SK-N-SH (cell line): ENCODE results near the gene ESCO1. TPM values are rescaled to one million over a fixed set of nuclear protein-coding genes. Genes with fewer than 3 reads are reported as not detected.

ENCODE experiments used
- CTCF ChIA-PET: fragments of 300-600, 350-600 bp; formaldehyde crosslinking; extraction: SDS; loops from one replicate; lab custom pipeline; 2021; lab: Yijun Ruan, JAX
- POLR2A ChIA-PET: fragments of 350-600 bp; sonication (Branson Sonifier 250); formaldehyde crosslinking; extraction: SDS; loops from one replicate; lab custom pipeline; 2020; ENCODE audit warnings: antibody characterized with exemption, inconsistent platforms; lab: Yijun Ruan, JAX
- DNase-seq: peaks from one replicate; pipeline ENCODE4 v3.0.0; 2012
- H2AFZ ChIP-seq: fragments of 200-600 bp; sonication (generic); 2 replicates; pipeline ENCODE4 v1.8.1; 2016; ENCODE audit warnings: antibody characterized with exemption, mild to moderate bottlenecking, low read depth
- H3F3A ChIP-seq: fragments of 200-600 bp; sonication (generic); replicated peaks from 2 replicates; pipeline ENCODE3; 2016; ENCODE audit warnings: antibody characterized with exemption, mild to moderate bottlenecking; ENCODE audit not compliant: insufficient read depth
- H3K27ac ChIP-seq, 2 experiments: fragments of 200-500 bp in 1 of 2; fragments of 200-600 bp in 1 of 2; sonication (Bioruptor generic) in 1 of 2; sonication (generic), shearing (Covaris generic) in 1 of 2; 2 replicates each; pipeline versions ENCODE4 v1.5.1 to v1.6.1; 2014 to 2016; ENCODE audit warnings: low read depth in 2 of 2, inconsistent platforms in 1 of 2, low read length in 1 of 2, mild to moderate bottlenecking in 1 of 2, mixed read lengths in 1 of 2
- H3K27me3 ChIP-seq: fragments of 200-600 bp; sonication (generic), shearing (Covaris generic); 2 replicates; pipeline ENCODE4 v1.6.1; 2016; ENCODE audit warnings: mixed run types; ENCODE audit not compliant: insufficient read depth
- H3K36me3 ChIP-seq, 2 experiments: fragments of 200-500 bp in 1 of 2; fragments of 200-600 bp in 1 of 2; sonication (Bioruptor generic) in 1 of 2; sonication (generic) in 1 of 2; replicated peaks in 1 of 2; 2 replicates each; pipeline versions ENCODE3 to v1.5.1; 2014 to 2016; ENCODE audit warnings: low read length in 1 of 2, mild to moderate bottlenecking in 1 of 2; ENCODE audit not compliant: insufficient read depth in 2 of 2, control insufficient read depth in 1 of 2
- H3K4me1 ChIP-seq, 2 experiments: fragments of 200-500 bp in 1 of 2; fragments of 200-600 bp in 1 of 2; sonication (Bioruptor generic) in 1 of 2; sonication (generic), shearing (Covaris generic) in 1 of 2; 2 replicates each; pipeline versions ENCODE4 v1.5.1 to v1.6.1; 2014 to 2016; ENCODE audit warnings: low read depth in 1 of 2, low read length in 1 of 2, mixed run types in 1 of 2; ENCODE audit not compliant: insufficient read depth in 2 of 2, control insufficient read depth in 1 of 2
- H3K4me2 ChIP-seq: fragments of 200-600 bp; sonication (generic), shearing (Covaris generic); 2 replicates; pipeline ENCODE4 v1.6.1; 2017; ENCODE audit warnings: mixed run types
- H3K4me3 ChIP-seq, 2 experiments: fragments of 200-500 bp in 1 of 2; fragments of 200-600 bp in 1 of 2; sonication (Bioruptor generic) in 1 of 2; sonication (generic), shearing (Covaris generic) in 1 of 2; 2 replicates each; pipeline versions ENCODE4 v1.5.1 to v1.8.1; 2014 to 2016; ENCODE audit warnings: low read depth in 2 of 2, inconsistent platforms in 1 of 2, low read length in 1 of 2, mild to moderate bottlenecking in 1 of 2, mixed read lengths in 1 of 2, moderate library complexity in 1 of 2
- H3K79me2 ChIP-seq: fragments of 200-600 bp; sonication (generic); 2 replicates; pipeline ENCODE4 v1.8.1; 2017; ENCODE audit warnings: mild to moderate bottlenecking; ENCODE audit not compliant: insufficient read depth
- H3K9ac ChIP-seq: fragments of 200-600 bp; sonication (generic); 2 replicates; pipeline ENCODE4 v1.6.1; 2017; ENCODE audit warnings: mixed run types
- H3K9me2 ChIP-seq: fragments of 200-600 bp; sonication (generic); 2 replicates; pipeline ENCODE4 v1.6.1; 2017; ENCODE audit warnings: mixed run types
- H3K9me3 ChIP-seq: fragments of 200-600 bp; sonication (generic); 2 replicates; pipeline ENCODE4 v1.6.1; 2017; ENCODE audit warnings: mixed run types, mild to moderate bottlenecking, moderate library complexity
- H4K20me1 ChIP-seq: fragments of 200-600 bp; sonication (generic); 2 replicates; pipeline ENCODE4 v1.6.1; 2017; ENCODE audit warnings: mild to moderate bottlenecking, mixed run types; ENCODE audit not compliant: insufficient read depth
- EP300 ChIP-seq, 2 experiments: IDR thresholded peaks; 2 replicates each; pipeline versions ENCODE4 v1.4.0 to v1.6.1; 2012; ENCODE audit warnings: borderline replicate concordance in 1 of 2, low read depth in 1 of 2, low read length in 1 of 2
- FOSL2 ChIP-seq: IDR thresholded peaks from 2 replicates; pipeline ENCODE4 v1.4.0; 2012; ENCODE audit warnings: low read depth, mild to moderate bottlenecking, moderate library complexity, borderline replicate concordance
- GABPA ChIP-seq: IDR thresholded peaks from 2 replicates; pipeline ENCODE4 v1.4.0; 2012; ENCODE audit warnings: low read depth, mild to moderate bottlenecking
- MXI1 ChIP-seq: IDR thresholded peaks from 2 replicates; pipeline ENCODE4 v1.6.1; 2012; ENCODE audit warnings: mild to moderate bottlenecking, low read depth, low read length, improper control_type of control experiment
- RFX5 ChIP-seq: IDR thresholded peaks from 2 replicates; pipeline ENCODE4 v1.6.1; 2012; ENCODE audit warnings: mild to moderate bottlenecking, improper control_type of control experiment, low read length
- TCF12 ChIP-seq: IDR thresholded peaks from 2 replicates; pipeline ENCODE4 v1.4.0; 2012
- TEAD4 ChIP-seq: IDR thresholded peaks from 2 replicates; pipeline ENCODE4 v1.4.0; 2012; ENCODE audit warnings: mild to moderate bottlenecking, borderline replicate concordance; ENCODE audit not compliant: insufficient read depth
- WGBS: methylation state at CpG from one replicate; pipeline ENCODE4 v1.1.6; 2017; ENCODE audit warnings: low lambda C conversion rate; 5-methylcytosine and 5-hydroxymethylcytosine counted together
- polyA plus RNA-seq, 3 experiments: library from polyadenylated mRNA; depleted of rRNA; stranded (reverse); fragments of >200 nt; gene quantifications; 2 replicates each; pipeline ENCODE4 v1.2.3, GENCODE V29; 2012
- TF ChIP-seq, protein P1 (sequence below): IDR thresholded peaks from 2 replicates; pipeline ENCODE4; 2012
- TF ChIP-seq, protein P2 (sequence below): IDR thresholded peaks from 2 replicates; pipeline ENCODE4 v1.6.1; 2012; ENCODE audit warnings: mild to moderate bottlenecking, low read depth, low read length, moderate library complexity

Gene ESCO1
- polyA plus RNA-seq, 1 of the 3 experiments (the other 2 are of a cell fraction): 2.2 TPM

DNA sequence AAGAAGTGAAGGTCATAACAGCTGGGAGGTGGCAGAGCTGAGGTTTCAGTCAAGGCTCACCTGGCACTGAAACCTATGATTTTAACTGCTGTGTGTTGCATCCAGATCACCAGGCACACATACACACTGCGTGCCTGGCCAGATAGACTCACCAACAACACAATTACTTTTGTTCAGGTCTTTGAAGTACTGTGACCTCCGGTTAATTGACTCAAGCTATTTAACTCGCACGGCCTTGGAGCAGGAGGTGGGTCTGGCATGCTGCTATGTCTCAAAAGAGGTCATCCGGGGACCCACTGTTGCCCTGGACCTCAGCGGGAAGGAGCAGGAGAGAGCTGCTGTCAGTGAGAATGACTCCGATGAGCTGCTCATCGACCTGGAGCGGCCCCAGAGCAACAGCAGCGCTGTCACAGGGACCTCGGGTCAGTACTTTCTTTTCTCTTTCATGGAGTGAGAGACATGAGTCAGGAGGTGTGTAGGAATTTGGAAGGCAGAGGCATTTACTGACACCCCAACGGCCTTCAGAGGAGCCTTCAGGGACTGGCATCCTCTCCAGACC lies 104.1 kb downstream of the ESCO1 start:
- TF ChIP-seq GABPA (no peak), TEAD4 (no peak), TCF12 (no peak), FOSL2 (no peak), MXI1 (no peak), RFX5 (no peak)
- TF ChIP-seq, protein P1, sequence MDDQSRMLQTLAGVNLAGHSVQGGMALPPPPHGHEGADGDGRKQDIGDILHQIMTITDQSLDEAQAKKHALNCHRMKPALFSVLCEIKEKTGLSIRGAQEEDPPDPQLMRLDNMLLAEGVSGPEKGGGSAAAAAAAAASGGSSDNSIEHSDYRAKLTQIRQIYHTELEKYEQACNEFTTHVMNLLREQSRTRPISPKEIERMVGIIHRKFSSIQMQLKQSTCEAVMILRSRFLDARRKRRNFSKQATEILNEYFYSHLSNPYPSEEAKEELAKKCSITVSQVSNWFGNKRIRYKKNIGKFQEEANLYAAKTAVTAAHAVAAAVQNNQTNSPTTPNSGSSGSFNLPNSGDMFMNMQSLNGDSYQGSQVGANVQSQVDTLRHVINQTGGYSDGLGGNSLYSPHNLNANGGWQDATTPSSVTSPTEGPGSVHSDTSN: no peak
- TF ChIP-seq, protein P2, sequence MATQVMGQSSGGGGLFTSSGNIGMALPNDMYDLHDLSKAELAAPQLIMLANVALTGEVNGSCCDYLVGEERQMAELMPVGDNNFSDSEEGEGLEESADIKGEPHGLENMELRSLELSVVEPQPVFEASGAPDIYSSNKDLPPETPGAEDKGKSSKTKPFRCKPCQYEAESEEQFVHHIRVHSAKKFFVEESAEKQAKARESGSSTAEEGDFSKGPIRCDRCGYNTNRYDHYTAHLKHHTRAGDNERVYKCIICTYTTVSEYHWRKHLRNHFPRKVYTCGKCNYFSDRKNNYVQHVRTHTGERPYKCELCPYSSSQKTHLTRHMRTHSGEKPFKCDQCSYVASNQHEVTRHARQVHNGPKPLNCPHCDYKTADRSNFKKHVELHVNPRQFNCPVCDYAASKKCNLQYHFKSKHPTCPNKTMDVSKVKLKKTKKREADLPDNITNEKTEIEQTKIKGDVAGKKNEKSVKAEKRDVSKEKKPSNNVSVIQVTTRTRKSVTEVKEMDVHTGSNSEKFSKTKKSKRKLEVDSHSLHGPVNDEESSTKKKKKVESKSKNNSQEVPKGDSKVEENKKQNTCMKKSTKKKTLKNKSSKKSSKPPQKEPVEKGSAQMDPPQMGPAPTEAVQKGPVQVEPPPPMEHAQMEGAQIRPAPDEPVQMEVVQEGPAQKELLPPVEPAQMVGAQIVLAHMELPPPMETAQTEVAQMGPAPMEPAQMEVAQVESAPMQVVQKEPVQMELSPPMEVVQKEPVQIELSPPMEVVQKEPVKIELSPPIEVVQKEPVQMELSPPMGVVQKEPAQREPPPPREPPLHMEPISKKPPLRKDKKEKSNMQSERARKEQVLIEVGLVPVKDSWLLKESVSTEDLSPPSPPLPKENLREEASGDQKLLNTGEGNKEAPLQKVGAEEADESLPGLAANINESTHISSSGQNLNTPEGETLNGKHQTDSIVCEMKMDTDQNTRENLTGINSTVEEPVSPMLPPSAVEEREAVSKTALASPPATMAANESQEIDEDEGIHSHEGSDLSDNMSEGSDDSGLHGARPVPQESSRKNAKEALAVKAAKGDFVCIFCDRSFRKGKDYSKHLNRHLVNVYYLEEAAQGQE: no peak
- TF ChIP-seq, all 33 proteins: peak for 0
- no peaks in the 10 kb centered on the region for H3F3A ChIP-seq
- no peak overlapping the region for H2AFZ ChIP-seq
- H3K4me1 ChIP-seq: no peaks in the 10 kb centered on the region
- ChIA-PET CTCF (interaction anchor here (0.8 to 1.8 kb wide), 4 partner anchors 9 to 104 kb away, joined by 3 to 6 read pairs (median 3); partner anchors contain the start of gene ESCO1), POLR2A (no interaction called here)
- no peaks in the 10 kb centered on the region for H3K9me3 ChIP-seq
- H3K9me2 ChIP-seq: no peaks in the 10 kb centered on the region
- no peaks in the 10 kb centered on the region for H4K20me1 ChIP-seq
- 83% methylated on average over 12 of the region's 12 CpGs for WGBS
- H3K9ac ChIP-seq: no peak overlapping the region
- no peaks in the 10 kb centered on the region for H3K79me2 ChIP-seq
- H3K27me3 ChIP-seq: no peaks in the 10 kb centered on the region; the same call in 1 of the 2 replicates
- no peaks in the 10 kb centered on the region for H3K36me3 ChIP-seq
- H3K27ac ChIP-seq: no peak overlapping the region
- DNase-seq: no peak
- H3K4me3 ChIP-seq: no peak overlapping the region
- no peak overlapping the region for H3K4me2 ChIP-seq

- Histone ChIP-seq H3K36me3 (no peaks in the 10 kb centered on the region), H3F3A (no peaks in the 10 kb centered on the region), H3K4me3 (no peak overlapping the region), H4K20me1 (no peaks in the 10 kb centered on the region), H3K4me2 (no peak overlapping the region), H3K9me2 (no peaks in the 10 kb centered on the region), H3K9me3 (no peaks in the 10 kb centered on the region), H3K79me2 (no peaks in the 10 kb centered on the region), H3K9ac (no peak overlapping the region), H2AFZ (no peak overlapping the region), H3K27ac (no peak overlapping the region), H3K27me3 (no peaks in the 10 kb centered on the region; the same call in 1 of the 2 replicates), H3K4me1 (peaks cover 0 to 3% of the 10 kb centered on the region in 2 experiments; a peak in 1 of 4 replicates)
- ChIA-PET CTCF (interaction anchor here (1.2 to 1.4 kb wide), 2 partner anchors 112 to 465 kb away, joined by 3 to 12 read pairs; no protein-coding TSS in a partner anchor), POLR2A (no interaction called here)
- DNase-seq: no peak
- 63% methylated on average over 4 of the region's 4 CpGs for WGBS
- TF ChIP-seq RFX5 (no peak), MXI1 (no peak), EP300 (IDR thresholded peaks at IDR 0.05; ENCODE audit: borderline replicate concordance in 1 of 2, low read depth in 1 of 2, low read length in 1 of 2) (no peak)
Measured at GRCh38 chr18:21490748-21491147, 109.8 kb downstream of the ESCO1 start.
